ENCODE results near the gene RLN3. TPM values are rescaled to one million over a fixed set of nuclear protein-coding genes. Genes with fewer than 3 reads are reported as not detected.

The RLN3 gene
- polyA plus RNA-seq, 1 of the 3 experiments (the other 2 are of a cell fraction) = not detected

- H3K36me3 ChIP-seq (replicated peaks in 1 of 2; ENCODE audit: control insufficient read depth in 1 of 2, insufficient read depth in 2 of 2, low read length in 1 of 2) = no peaks in the 10 kb centered on the region
- no peak for TF ChIP-seq YY1 (IDR thresholded peaks at IDR 0.05; ENCODE audit: low read depth)
- TF ChIP-seq FOXJ3 (CRISPR knock-in tag; IDR thresholded peaks at IDR 0.05) = no peak
- no peak for TF ChIP-seq ZBTB33 (IDR thresholded peaks at IDR 0.05; ENCODE audit: borderline replicate concordance, low read depth)
- TF ChIP-seq JUND (IDR thresholded peaks at IDR 0.05) = no peak
- TF ChIP-seq IRF3 (IDR thresholded peaks at IDR 0.05; ENCODE audit: low read depth, low read length) = no peak
- TF ChIP-seq SMC3 (IDR thresholded peaks at IDR 0.05; ENCODE audit: low read depth, low read length) = no peak
- no peak for TF ChIP-seq RFX5 (IDR thresholded peaks at IDR 0.05; ENCODE audit: low read length)
- TF ChIP-seq MEF2A (IDR thresholded peaks at IDR 0.05; ENCODE audit: borderline replicate concordance, low read depth) = no peak
- TF ChIP-seq NRF1 (IDR thresholded peaks at IDR 0.05; ENCODE audit: low read depth, low read length) = no peak
- TF ChIP-seq GATA2 (CRISPR knock-in tag; IDR thresholded peaks at IDR 0.05) = no peak
- no peak for TF ChIP-seq RAD21 (IDR thresholded peaks at IDR 0.05; ENCODE audit: low read length)
- TF ChIP-seq, protein P1, sequence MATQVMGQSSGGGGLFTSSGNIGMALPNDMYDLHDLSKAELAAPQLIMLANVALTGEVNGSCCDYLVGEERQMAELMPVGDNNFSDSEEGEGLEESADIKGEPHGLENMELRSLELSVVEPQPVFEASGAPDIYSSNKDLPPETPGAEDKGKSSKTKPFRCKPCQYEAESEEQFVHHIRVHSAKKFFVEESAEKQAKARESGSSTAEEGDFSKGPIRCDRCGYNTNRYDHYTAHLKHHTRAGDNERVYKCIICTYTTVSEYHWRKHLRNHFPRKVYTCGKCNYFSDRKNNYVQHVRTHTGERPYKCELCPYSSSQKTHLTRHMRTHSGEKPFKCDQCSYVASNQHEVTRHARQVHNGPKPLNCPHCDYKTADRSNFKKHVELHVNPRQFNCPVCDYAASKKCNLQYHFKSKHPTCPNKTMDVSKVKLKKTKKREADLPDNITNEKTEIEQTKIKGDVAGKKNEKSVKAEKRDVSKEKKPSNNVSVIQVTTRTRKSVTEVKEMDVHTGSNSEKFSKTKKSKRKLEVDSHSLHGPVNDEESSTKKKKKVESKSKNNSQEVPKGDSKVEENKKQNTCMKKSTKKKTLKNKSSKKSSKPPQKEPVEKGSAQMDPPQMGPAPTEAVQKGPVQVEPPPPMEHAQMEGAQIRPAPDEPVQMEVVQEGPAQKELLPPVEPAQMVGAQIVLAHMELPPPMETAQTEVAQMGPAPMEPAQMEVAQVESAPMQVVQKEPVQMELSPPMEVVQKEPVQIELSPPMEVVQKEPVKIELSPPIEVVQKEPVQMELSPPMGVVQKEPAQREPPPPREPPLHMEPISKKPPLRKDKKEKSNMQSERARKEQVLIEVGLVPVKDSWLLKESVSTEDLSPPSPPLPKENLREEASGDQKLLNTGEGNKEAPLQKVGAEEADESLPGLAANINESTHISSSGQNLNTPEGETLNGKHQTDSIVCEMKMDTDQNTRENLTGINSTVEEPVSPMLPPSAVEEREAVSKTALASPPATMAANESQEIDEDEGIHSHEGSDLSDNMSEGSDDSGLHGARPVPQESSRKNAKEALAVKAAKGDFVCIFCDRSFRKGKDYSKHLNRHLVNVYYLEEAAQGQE (IDR thresholded peaks at IDR 0.05; ENCODE audit: low read depth, low read length) = no peak
- TF ChIP-seq MXI1 (IDR thresholded peaks at IDR 0.05; ENCODE audit: low read depth, low read length) = no peak
- no peak for TF ChIP-seq POLR2AphosphoS5 (IDR thresholded peaks at IDR 0.05; ENCODE audit: low read depth, low read length)
- TF ChIP-seq EP300 (IDR thresholded peaks at IDR 0.05; ENCODE audit: borderline replicate concordance in 1 of 2, low read depth in 1 of 2, low read length in 1 of 2) = no peak
- no peak for TF ChIP-seq FOXM1 (IDR thresholded peaks at IDR 0.05; ENCODE audit: low read depth)
- H3K27me3 ChIP-seq (ENCODE audit: insufficient read depth) = no peaks in the 10 kb centered on the region
- H3K79me2 ChIP-seq (ENCODE audit: insufficient read depth) = no peaks in the 10 kb centered on the region
- H3F3A ChIP-seq (replicated peaks; ENCODE audit: insufficient read depth) = peaks cover 11% of the 10 kb centered on the region
- no peaks in the 10 kb centered on the region for H4K20me1 ChIP-seq (ENCODE audit: insufficient read depth)
- no peaks in the 10 kb centered on the region for H3K9me2 ChIP-seq
- no peaks in the 10 kb centered on the region for H3K9me3 ChIP-seq
- H2AFZ ChIP-seq (ENCODE audit: low read depth) = no peak overlapping the region
- WGBS (ENCODE audit: low lambda C conversion rate) = no CpG with 5 or more reads among the region's 11 CpGs
- H3K4me2 ChIP-seq = no peak overlapping the region
- H3K4me1 ChIP-seq (ENCODE audit: control insufficient read depth in 1 of 2, insufficient read depth in 2 of 2, low read depth in 1 of 2, low read length in 1 of 2) = peaks cover 4 to 6% of the 10 kb centered on the region in 2 experiments; a peak in 2 of 4 replicates
- no peak overlapping the region for H3K4me3 ChIP-seq (ENCODE audit: low read depth in 2 of 2, low read length in 1 of 2)
- no peak overlapping the region for H3K27ac ChIP-seq (ENCODE audit: low read depth in 2 of 2, low read length in 1 of 2)
- ChIA-PET POLR2A (no interaction called here), CTCF (interaction anchor here (0.7 to 3.0 kb wide), 7 partner anchors 10 to 279 kb away, joined by 3 to 15 read pairs (median 4); partner anchors contain the start of genes IL27RA and MISP3)
- H3K9ac ChIP-seq = no peak overlapping the region
- DNase-seq = peak; percentile 15
These were observed 25.6 kb downstream of the RLN3 start for GRCh38 chr19:14053500-14053899.
